ENCODE measurements around the gene CYP2E1. TPM values are rescaled to one million over a fixed set of nuclear protein-coding genes. Genes with fewer than 3 reads are reported as not detected.
"Not testable (repeated sequence)": the region's sequence is repeated elsewhere in the genome, so short reads cannot be mapped to it uniquely, and the experiment has no call there.

Gene CYP2E1
- total RNA-seq, 4 donors from 2014 or later = 3.1 to 26.9 (median 10.5) TPM

DNA sequence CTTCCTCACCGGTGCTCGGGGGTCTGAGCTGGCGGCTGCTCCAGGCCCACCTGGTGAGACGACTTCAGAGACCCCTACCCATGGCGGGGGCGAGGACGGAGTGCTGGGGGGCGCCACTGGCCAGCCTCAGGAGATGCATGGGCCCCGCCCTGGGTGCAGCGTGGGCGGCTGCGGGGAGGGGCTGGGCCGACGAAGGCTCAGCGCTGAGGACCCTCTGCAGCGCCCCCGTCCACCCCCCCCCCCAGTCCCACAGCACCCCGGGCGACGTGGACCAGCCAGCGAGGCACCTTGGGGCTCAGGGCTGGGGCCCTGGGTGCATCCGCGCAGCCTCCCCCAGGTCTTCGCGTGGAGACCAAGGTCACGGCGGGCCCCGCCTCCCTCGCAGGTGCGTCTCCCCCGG lies 49.9 kb downstream of the CYP2E1 start:
- intact Hi-C loops (cut with DNase I); H3K4me3 ChIP-seq: not testable (repeated sequence)

More for the DNA sequence above, 49.9 kb downstream of the CYP2E1 start:
- H3K27ac ChIP-seq, H3K27me3 ChIP-seq, H3K4me1 ChIP-seq, H3K36me3 ChIP-seq, DNase-seq: not testable (repeated sequence)
- peaks cover 0 to 24% (median 8%) of the 10 kb centered on the region in 3 donors for H3K9me3 ChIP-seq
- no CpG with 5 or more reads among the region's 31 CpGs for whole genome bisulfite sequencing, 2 donors

Other genes starting within 250 kb of the CYP2E1 start
- gene TUBGCP2, start 218.5 kb upstream of the CYP2E1 start, total RNA-seq = 10 to 100 TPM; 28.4 to 44.4 (median 38.9) TPM
- gene ZNF511, start 218.4 kb upstream of the CYP2E1 start, total RNA-seq = 10 to 100 TPM; 16.1 to 26.7 (median 17.7) TPM
- gene CALY, start 190.5 kb upstream of the CYP2E1 start, total RNA-seq = not detected
- gene PRAP1, start 180.0 kb upstream of the CYP2E1 start, total RNA-seq = not detected
- gene FUOM, start 169.3 kb upstream of the CYP2E1 start, total RNA-seq = 10 to 100 TPM in 2 of 4 donors, 1 to 10 TPM in 2; 6.7 to 17.7 (median 12.5) TPM
- 100 to 1,000 TPM in 2 of 4 donors, 10 to 100 TPM in 2; 75.0 to 115 (median 99.2) TPM for gene ECHS1, start 154.0 kb upstream of the CYP2E1 start, total RNA-seq
- gene PAOX, start 148.1 kb upstream of the CYP2E1 start, total RNA-seq = 10 to 100 TPM; 11.5 to 16.6 (median 15.9) TPM
- 10 to 100 TPM; 24.6 to 32.8 (median 27.1) TPM for gene MTG1, start 133.2 kb upstream of the CYP2E1 start, total RNA-seq
- not detected for gene SPRN, start 102.7 kb upstream of the CYP2E1 start, total RNA-seq
- gene SCART1, start 73.4 kb upstream of the CYP2E1 start, total RNA-seq = 1 to 10 TPM in 1 of 4 donors, under 1 TPM in 3; 0.06 to 2.5 (median 0.35) TPM
- gene SYCE1, start 38.2 kb downstream of the CYP2E1 start, total RNA-seq = 1 to 10 TPM in 1 of 4 donors, not detected in 3; 1.8 TPM
- gene FRG2B, start 99.4 kb downstream of the CYP2E1 start, total RNA-seq = not detected

Data from esophagus squamous epithelium (tissue), 5 donors.